SK-N-SH (cell line): ENCODE results near the gene EPHA6.

Experiments used
- CHD2 ChIP-seq: fragments of 150-350 bp; IDR thresholded peaks from 2 replicates; pipeline ENCODE4 v1.6.1; 2018; ENCODE audit warnings: low read length; ENCODE audit not compliant: partially characterized antibody
- CTCF ChIP-seq: fragments of 200-600 bp; sonication (generic); IDR thresholded peaks from 2 replicates; pipeline ENCODE4 v1.6.1; 2017; ENCODE audit warnings: antibody characterized with exemption, mild to moderate bottlenecking, moderate library complexity
- EP300 ChIP-seq, 2 experiments: IDR thresholded peaks; 2 replicates each; pipeline versions ENCODE4 v1.4.0 to v1.6.1; 2012; ENCODE audit warnings: borderline replicate concordance in 1 of 2, low read depth in 1 of 2, low read length in 1 of 2
- GABPA ChIP-seq: IDR thresholded peaks from 2 replicates; pipeline ENCODE4 v1.4.0; 2012; ENCODE audit warnings: low read depth, mild to moderate bottlenecking
- JUND ChIP-seq: IDR thresholded peaks from 2 replicates; pipeline ENCODE4 v1.4.0; 2012
- MAX ChIP-seq: IDR thresholded peaks from 2 replicates; pipeline ENCODE4 v1.4.0; 2012; ENCODE audit warnings: low read depth
- MEF2A ChIP-seq: IDR thresholded peaks from 2 replicates; pipeline ENCODE4 v1.4.0; 2012; ENCODE audit warnings: low read depth, borderline replicate concordance
- POLR2AphosphoS5 ChIP-seq: IDR thresholded peaks from 2 replicates; pipeline ENCODE4 v1.6.1; 2012; ENCODE audit warnings: low read depth, low read length
- RCOR1 ChIP-seq: fragments of 150-350 bp; IDR thresholded peaks from 2 replicates; pipeline ENCODE4 v1.6.1; 2017; ENCODE audit warnings: antibody characterized with exemption, low read length
- REST ChIP-seq: IDR thresholded peaks from 2 replicates; pipeline ENCODE4 v1.6.1; 2012; ENCODE audit warnings: mild to moderate bottlenecking, low read depth, low read length, moderate library complexity
- SMC3 ChIP-seq: IDR thresholded peaks from 2 replicates; pipeline ENCODE4 v1.6.1; 2012; ENCODE audit warnings: low read depth, low read length, improper control_type of control experiment
- TCF12 ChIP-seq: IDR thresholded peaks from 2 replicates; pipeline ENCODE4 v1.4.0; 2012
- USF2 ChIP-seq: fragments of 150-350 bp; IDR thresholded peaks from 2 replicates; pipeline ENCODE4 v1.6.1; 2017; ENCODE audit warnings: antibody characterized with exemption, low read length, low read depth, borderline replicate concordance

GRCh38 chr3:97636465-97636864, 822.1 kb downstream of the EPHA6 start:
- TF ChIP-seq CTCF (no peak), SMC3 (no peak), CHD2 (no peak), RCOR1 (no peak), GABPA (no peak), MAX (no peak), USF2 (no peak), EP300 (IDR thresholded peaks at IDR 0.05; ENCODE audit: borderline replicate concordance in 1 of 2, low read depth in 1 of 2, low read length in 1 of 2) (no peak), REST (no peak), POLR2AphosphoS5 (no peak), JUND (no peak), TCF12 (no peak), MEF2A (no peak)
